H9 (cell line): ENCODE data around the gene TRIM27. TPM values are rescaled to one million over a fixed set of nuclear protein-coding genes. Genes with fewer than 3 reads are reported as not detected.
A peak's percentile ranks its signal among the peaks of the same experiment; 100 is the strongest.

Source experiments
- DNase-seq: peaks from one replicate; pipeline ENCODE4 v3.0.0-alpha.2; 2017
- H2AFZ ChIP-seq: one replicate; pipeline ENCODE4 v1.6.1; 2013; ENCODE audit warnings: mild to moderate bottlenecking, low read length, control low read depth, moderate library complexity
- H2AK5ac ChIP-seq: 2 replicates; pipeline ENCODE4 v1.6.1; 2013; ENCODE audit warnings: low read length, control low read depth, mixed read lengths; ENCODE audit not compliant: insufficient read length
- H2BK120ac ChIP-seq: one replicate; pipeline ENCODE4 v1.6.1; 2013; ENCODE audit warnings: low read depth, mild to moderate bottlenecking, low read length, control low read depth, inconsistent platforms; ENCODE audit not compliant: poor library complexity, severe bottlenecking
- H2BK12ac ChIP-seq: 2 replicates; pipeline ENCODE4 v1.6.1; 2013; ENCODE audit warnings: low read length, control low read depth, mixed read lengths, low read depth; ENCODE audit not compliant: insufficient read length
- H2BK15ac ChIP-seq: 2 replicates; pipeline ENCODE4 v1.6.1; 2013; ENCODE audit warnings: low read depth, low read length, control low read depth
- H2BK20ac ChIP-seq: one replicate; pipeline ENCODE4 v1.6.1; 2013; ENCODE audit warnings: low read depth, mild to moderate bottlenecking, low read length, control low read depth, inconsistent platforms; ENCODE audit not compliant: poor library complexity, severe bottlenecking
- H2BK5ac ChIP-seq: 2 replicates; pipeline ENCODE4 v1.6.1; 2013; ENCODE audit warnings: low read length, control low read depth, mixed read lengths; ENCODE audit not compliant: insufficient read length
- H3K14ac ChIP-seq: 2 replicates; pipeline ENCODE4 v1.6.1; 2013; ENCODE audit warnings: low read length, control low read depth; ENCODE audit not compliant: insufficient read depth
- H3K18ac ChIP-seq: 2 replicates; pipeline ENCODE4 v1.6.1; 2013; ENCODE audit warnings: low read depth, mild to moderate bottlenecking, mixed read lengths, low read length, control low read depth; ENCODE audit not compliant: insufficient read length
- H3K23ac ChIP-seq: 2 replicates; pipeline ENCODE4 v1.6.1; 2013; ENCODE audit warnings: low read length, control low read depth, mixed read lengths, low read depth; ENCODE audit not compliant: insufficient read length
- H3K23me2 ChIP-seq: 2 replicates; pipeline ENCODE4 v1.6.1; 2013; ENCODE audit warnings: low read depth, mild to moderate bottlenecking, mixed read lengths, low read length, control low read depth; ENCODE audit not compliant: insufficient read length, poor library complexity, severe bottlenecking
- H3K27ac ChIP-seq: 2 replicates; pipeline ENCODE4 v1.5.1; 2013; ENCODE audit warnings: low read length, control low read depth, mixed read lengths, low read depth; ENCODE audit not compliant: insufficient read length
- H3K27me3 ChIP-seq: 2 replicates; pipeline ENCODE4 v1.6.1; 2013; ENCODE audit warnings: low read length, control low read depth, inconsistent platforms; ENCODE audit not compliant: insufficient read depth
- H3K4ac ChIP-seq: 2 replicates; pipeline ENCODE4 v1.6.1; 2013; ENCODE audit warnings: low read depth, mild to moderate bottlenecking, control low read depth, inconsistent platforms, low read length, moderate library complexity
- H3K4me1 ChIP-seq: 2 replicates; pipeline ENCODE4 v1.6.1; 2013; ENCODE audit warnings: low read length, control low read depth, inconsistent platforms; ENCODE audit not compliant: insufficient read depth
- H3K4me2 ChIP-seq: 2 replicates; pipeline ENCODE4 v1.6.1; 2013; ENCODE audit warnings: low read length, control low read depth, mixed read lengths; ENCODE audit not compliant: insufficient read length, insufficient read depth
- H3K56ac ChIP-seq: 2 replicates; pipeline ENCODE4 v1.6.1; 2013; ENCODE audit warnings: low read depth, mild to moderate bottlenecking, mixed read lengths, low read length, control low read depth; ENCODE audit not compliant: insufficient read length
- H3K79me1 ChIP-seq: 2 replicates; pipeline ENCODE4 v1.6.1; 2013; ENCODE audit warnings: low read depth, mild to moderate bottlenecking, moderate library complexity, low read length, control low read depth, inconsistent platforms; ENCODE audit not compliant: insufficient read depth, poor library complexity, severe bottlenecking
- H3K79me2 ChIP-seq: 2 replicates; pipeline ENCODE4 v1.6.1; 2013; ENCODE audit warnings: low read length, control low read depth, inconsistent platforms; ENCODE audit not compliant: insufficient read depth
- H3K9ac ChIP-seq: 2 replicates; pipeline ENCODE4 v1.6.1; 2013; ENCODE audit warnings: low read length, control low read depth, mixed read lengths; ENCODE audit not compliant: insufficient read length; ENCODE audit errors: extremely low read depth
- H3K9me3 ChIP-seq: one replicate; pipeline ENCODE4 v1.6.1; 2013; ENCODE audit warnings: low read depth, low read length, inconsistent platforms; ENCODE audit not compliant: control insufficient read depth
- H3T11ph ChIP-seq: one replicate; pipeline ENCODE4 v1.6.1; 2013; ENCODE audit warnings: mild to moderate bottlenecking, low read length, control low read depth, inconsistent platforms
- H4K20me1 ChIP-seq: one replicate; pipeline ENCODE4 v1.6.1; 2013; ENCODE audit not compliant: control insufficient read depth, insufficient read length, insufficient read depth
- H4K5ac ChIP-seq: 2 replicates; pipeline ENCODE4 v1.6.1; 2013; ENCODE audit warnings: low read depth, mild to moderate bottlenecking, mixed read lengths, low read length, control low read depth; ENCODE audit not compliant: insufficient read length
- H4K8ac ChIP-seq: replicated peaks from 2 replicates; pipeline ENCODE4 v1.6.1; 2013; ENCODE audit warnings: low read length, control low read depth, mixed read lengths, low read depth; ENCODE audit not compliant: insufficient read length
- H4K91ac ChIP-seq: 2 replicates; pipeline ENCODE4 v1.6.1; 2013; ENCODE audit warnings: low read depth, mild to moderate bottlenecking, moderate library complexity, mixed read lengths, low read length, control low read depth; ENCODE audit not compliant: insufficient read length
- H3K27ac Mint-ChIP-seq, 3 experiments: 2 replicates in 2 of 3; 3 replicates in 1 of 3; pipeline ENCODE4 v1.8.0; 2020 to 2021; ENCODE audit warnings: mixed read lengths in 3 of 3, mild to moderate bottlenecking in 1 of 3, moderate library complexity in 1 of 3
- H3K27me3 Mint-ChIP-seq: 2 replicates; pipeline ENCODE4 v1.8.0; 2021; ENCODE audit warnings: low read depth, mild to moderate bottlenecking, moderate library complexity, mixed read lengths
- H3K36me3 Mint-ChIP-seq, 3 experiments: 2 replicates in 2 of 3; 3 replicates in 1 of 3; pipeline ENCODE4 v1.8.0; 2020 to 2021; ENCODE audit warnings: low read depth in 3 of 3, mixed read lengths in 3 of 3; ENCODE audit not compliant: insufficient read depth in 1 of 3
- H3K4me1 Mint-ChIP-seq, 2 experiments: 2 replicates each; pipeline ENCODE4 v1.8.0; 2020; ENCODE audit warnings: mixed read lengths in 2 of 2
- H3K4me3 Mint-ChIP-seq, 2 experiments: 2 replicates in 1 of 2; 3 replicates in 1 of 2; pipeline ENCODE4 v1.8.0; 2020 to 2021; ENCODE audit warnings: mild to moderate bottlenecking in 2 of 2, mixed read lengths in 2 of 2, moderate library complexity in 1 of 2
- H3K9me3 Mint-ChIP-seq, 2 experiments: 2 replicates in 1 of 2; 3 replicates in 1 of 2; pipeline ENCODE4 v1.8.0; 2020; ENCODE audit warnings: mild to moderate bottlenecking in 2 of 2, mixed read lengths in 2 of 2, moderate library complexity in 1 of 2
- WGBS: extraction: QIAGEN DNeasy Blood & Tissue Kit; methylation state at CpG from one replicate; pipeline ENCODE4 v1.1.7; 2013; ENCODE audit warnings: missing lambda C conversion rate, low lambda C conversion rate, mixed read lengths; ENCODE audit not compliant: insufficient read length; ENCODE audit errors: extremely low coverage; 5-methylcytosine and 5-hydroxymethylcytosine counted together
- total RNA-seq: library from RNA; stranded (reverse); gene quantifications from 2 replicates; pipeline ENCODE4 v1.2.1, GENCODE V29; 2021
- TF ChIP-seq, protein P1 (sequence below): fragments of 200-600 bp; sonication (generic); conservative IDR thresholded peaks from 3 replicates; pipeline ENCODE4 v1.8.0; 2021; ENCODE audit warnings: antibody characterized with exemption, mild to moderate bottlenecking

Gene TRIM27
- total RNA-seq, 1 experiment from 2014 or later, result 98.2 TPM

DNA sequence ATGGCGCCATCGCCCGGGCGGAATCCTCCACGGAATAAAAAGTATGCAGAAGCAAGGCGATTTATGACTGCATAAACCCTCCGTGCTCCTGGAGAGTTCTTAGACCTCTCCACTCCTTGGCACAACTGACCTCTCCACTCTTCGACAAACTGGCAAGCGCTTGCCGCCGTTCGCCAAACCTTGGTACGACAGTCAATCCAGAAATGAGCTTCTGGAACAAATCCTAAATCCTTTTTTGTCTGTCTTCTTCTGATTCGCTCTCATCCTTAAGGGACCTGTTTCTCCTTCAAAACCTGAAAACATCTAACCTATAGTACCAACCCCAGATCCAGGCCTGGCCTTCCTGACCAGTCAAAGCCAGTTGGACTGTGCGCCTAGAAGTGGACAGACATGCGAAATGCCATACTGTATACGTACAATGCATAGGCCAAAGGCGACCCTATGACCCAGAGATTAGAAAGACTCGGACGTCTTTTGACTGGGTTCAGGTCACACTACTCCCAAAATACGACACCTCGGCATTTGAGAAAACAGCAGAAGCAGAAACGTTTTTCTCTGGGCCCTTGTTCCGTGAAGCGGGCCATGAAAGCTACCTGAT, 59.4 kb downstream of the TRIM27 start:
- Histone ChIP-seq H4K91ac (no peak overlapping the region), H2AK5ac (no peak overlapping the region), H2BK120ac (no peak overlapping the region), H2BK15ac (no peak overlapping the region), H3K27ac (no peak overlapping the region), H2AFZ (peak overlapping the region; percentile 58), H3K14ac (peak overlapping the region; percentile 88; the same call in 1 of the 2 replicates), H3K27me3 (no peaks in the 10 kb centered on the region), H3K9me3 (no peaks in the 10 kb centered on the region), H3K56ac (no peak overlapping the region), H3K79me1 (no peaks in the 10 kb centered on the region), H3T11ph (no peak overlapping the region), H3K4me1 (peaks cover 3% of the 10 kb centered on the region; the same call in 1 of the 2 replicates), H2BK12ac (no peak overlapping the region), H3K23ac (no peak overlapping the region), H3K9ac (peak overlapping the region; percentile 57), H4K8ac (no peak overlapping the region), H3K23me2 (peaks cover 8% of the 10 kb centered on the region), H3K18ac (peak overlapping the region; percentile 87), H3K4ac (no peak overlapping the region), H4K20me1 (no peaks in the 10 kb centered on the region), H2BK5ac (no peak overlapping the region), H2BK20ac (no peak overlapping the region), H4K5ac (no peak overlapping the region), H3K4me2 (peak overlapping the region; percentile 82), H3K79me2 (no peaks in the 10 kb centered on the region)
- Mint-ChIP-seq H3K27me3 (peaks cover 14% of the 10 kb centered on the region), H3K4me1 (peaks cover 23 to 25% of the 10 kb centered on the region in 2 experiments), H3K36me3 (peaks cover 0 to 6% (median 5%) of the 10 kb centered on the region in 3 experiments; a peak in 6 of 7 replicates), H3K9me3 (peaks cover 14% of the 10 kb centered on the region in 2 experiments), H3K27ac (no peak overlapping the region; a peak in 1 of 7 replicates), H3K4me3 (peak overlapping the region; percentile 86 to 90)
- WGBS, result no CpG with 5 or more reads among the region's 25 CpGs
- TF ChIP-seq, protein P1, sequence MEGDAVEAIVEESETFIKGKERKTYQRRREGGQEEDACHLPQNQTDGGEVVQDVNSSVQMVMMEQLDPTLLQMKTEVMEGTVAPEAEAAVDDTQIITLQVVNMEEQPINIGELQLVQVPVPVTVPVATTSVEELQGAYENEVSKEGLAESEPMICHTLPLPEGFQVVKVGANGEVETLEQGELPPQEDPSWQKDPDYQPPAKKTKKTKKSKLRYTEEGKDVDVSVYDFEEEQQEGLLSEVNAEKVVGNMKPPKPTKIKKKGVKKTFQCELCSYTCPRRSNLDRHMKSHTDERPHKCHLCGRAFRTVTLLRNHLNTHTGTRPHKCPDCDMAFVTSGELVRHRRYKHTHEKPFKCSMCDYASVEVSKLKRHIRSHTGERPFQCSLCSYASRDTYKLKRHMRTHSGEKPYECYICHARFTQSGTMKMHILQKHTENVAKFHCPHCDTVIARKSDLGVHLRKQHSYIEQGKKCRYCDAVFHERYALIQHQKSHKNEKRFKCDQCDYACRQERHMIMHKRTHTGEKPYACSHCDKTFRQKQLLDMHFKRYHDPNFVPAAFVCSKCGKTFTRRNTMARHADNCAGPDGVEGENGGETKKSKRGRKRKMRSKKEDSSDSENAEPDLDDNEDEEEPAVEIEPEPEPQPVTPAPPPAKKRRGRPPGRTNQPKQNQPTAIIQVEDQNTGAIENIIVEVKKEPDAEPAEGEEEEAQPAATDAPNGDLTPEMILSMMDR, result 0 out of 3 replicates have a peak, but pooled peaks have one; percentile 18
- DNase-seq, result no peak
